HFFc6 (cell line): ENCODE measurements around the gene IGF2. TPM values are rescaled to one million over a fixed set of nuclear protein-coding genes. Genes with fewer than 3 reads are reported as not detected.

Source experiments
- DNase-seq: peaks from one replicate; pipeline ENCODE4 v3.0.0-alpha.2; 2018
- H3K27ac Mint-ChIP-seq: 2 replicates; pipeline ENCODE4 v1.8.0; 2020; ENCODE audit warnings: mild to moderate bottlenecking, mixed read lengths
- H3K27me3 Mint-ChIP-seq: 2 replicates; pipeline ENCODE4 v1.8.0; 2021; ENCODE audit warnings: mild to moderate bottlenecking, moderate library complexity, mixed read lengths; ENCODE audit not compliant: insufficient read depth
- H3K36me3 Mint-ChIP-seq: 2 replicates; pipeline ENCODE4 v1.8.0; 2021; ENCODE audit warnings: low read depth, mixed read lengths
- H3K4me1 Mint-ChIP-seq: 2 replicates; pipeline ENCODE4 v1.8.0; 2020; ENCODE audit warnings: low read depth, mixed read lengths
- H3K4me3 Mint-ChIP-seq: 2 replicates; pipeline ENCODE4 v1.8.0; 2020; ENCODE audit warnings: mild to moderate bottlenecking, moderate library complexity, mixed read lengths
- H3K9me3 Mint-ChIP-seq: 2 replicates; pipeline ENCODE4 v1.8.0; 2020; ENCODE audit warnings: mild to moderate bottlenecking, mixed read lengths
- CTCF ChIP-seq: fragments of 200-600 bp; sonication (generic); IDR thresholded peaks from 2 replicates; pipeline ENCODE4 v1.5.0; 2021; ENCODE audit warnings: antibody characterized with exemption, mild to moderate bottlenecking
- total RNA-seq, 6 experiments: library from RNA; stranded (reverse); fragmentation: NEBNext Ultra II Directional; extraction: Animal tissue kit (Norgen Biotek cat#: 25700); gene quantifications; 2 replicates in 1 of 6; 3 replicates in 5 of 6; pipeline ENCODE4 v1.2.3, GENCODE V29; 2021

The IGF2 gene
- total RNA-seq, 6 experiments from 2014 or later: 0.90 to 2.6 (median 2.0) TPM

GRCh38 chr11:2102132-2102882 is 36.9 kb downstream of the IGF2 start:
- Mint-ChIP-seq H3K9me3 (peaks cover 4% of the 10 kb centered on the region; the same call in 1 of the 2 replicates), H3K4me1 (peaks cover 9% of the 10 kb centered on the region), H3K27me3 (peaks cover 6% of the 10 kb centered on the region), H3K27ac (no peak overlapping the region), H3K4me3 (no peak overlapping the region), H3K36me3 (no peaks in the 10 kb centered on the region)
- no peak for DNase-seq
- no peak for TF ChIP-seq CTCF

GRCh38 chr11:2101171-2101675 is 38.0 kb downstream of the IGF2 start:
- no peak for TF ChIP-seq CTCF
- Mint-ChIP-seq H3K4me1 (peaks cover 20% of the 10 kb centered on the region), H3K27ac (no peak overlapping the region), H3K9me3 (peaks cover 4% of the 10 kb centered on the region; the same call in 1 of the 2 replicates), H3K36me3 (no peaks in the 10 kb centered on the region), H3K27me3 (peaks cover 6% of the 10 kb centered on the region), H3K4me3 (no peak overlapping the region)
- DNase-seq: no peak

GRCh38 chr11:2100361-2101170 is 38.6 kb downstream of the IGF2 start:
- H3K9me3 Mint-ChIP-seq: peaks cover 4% of the 10 kb centered on the region; the same call in 1 of the 2 replicates
- no peak for DNase-seq
- peaks cover 26% of the 10 kb centered on the region for H3K4me1 Mint-ChIP-seq
- peaks cover 6% of the 10 kb centered on the region for H3K27me3 Mint-ChIP-seq
- no peak overlapping the region for H3K4me3 Mint-ChIP-seq
- no peak for TF ChIP-seq CTCF
- H3K27ac Mint-ChIP-seq: no peak overlapping the region
- no peaks in the 10 kb centered on the region for H3K36me3 Mint-ChIP-seq

- Mint-ChIP-seq H3K36me3 (no peaks in the 10 kb centered on the region), H3K27me3 (peaks cover 6% of the 10 kb centered on the region), H3K4me3 (no peak overlapping the region), H3K27ac (no peak overlapping the region), H3K9me3 (peaks cover 4% of the 10 kb centered on the region; the same call in 1 of the 2 replicates), H3K4me1 (peaks cover 31% of the 10 kb centered on the region)
- TF ChIP-seq CTCF: no peak
- DNase-seq: no peak
Measured at GRCh38 chr11:2099516-2100349, 39.5 kb downstream of the IGF2 start.
